GM21526 (cell line): ENCODE data around the gene ARHGEF2.
A peak's percentile ranks its signal among the peaks of the same experiment; 100 is the strongest.

Experiments used
- ATAC-seq: cut with Tn5 transposase; IDR thresholded peaks from one replicate; pipeline ENCODE4 v1.9.1; 2021; ENCODE audit warnings: moderate library complexity; ENCODE audit not compliant: unreplicated experiment, low FRiP score

The ARHGEF2 gene

GRCh38 chr1:155913969-155914757, 64.2 kb downstream of the ARHGEF2 start:
- ATAC-seq = no peak

DNA sequence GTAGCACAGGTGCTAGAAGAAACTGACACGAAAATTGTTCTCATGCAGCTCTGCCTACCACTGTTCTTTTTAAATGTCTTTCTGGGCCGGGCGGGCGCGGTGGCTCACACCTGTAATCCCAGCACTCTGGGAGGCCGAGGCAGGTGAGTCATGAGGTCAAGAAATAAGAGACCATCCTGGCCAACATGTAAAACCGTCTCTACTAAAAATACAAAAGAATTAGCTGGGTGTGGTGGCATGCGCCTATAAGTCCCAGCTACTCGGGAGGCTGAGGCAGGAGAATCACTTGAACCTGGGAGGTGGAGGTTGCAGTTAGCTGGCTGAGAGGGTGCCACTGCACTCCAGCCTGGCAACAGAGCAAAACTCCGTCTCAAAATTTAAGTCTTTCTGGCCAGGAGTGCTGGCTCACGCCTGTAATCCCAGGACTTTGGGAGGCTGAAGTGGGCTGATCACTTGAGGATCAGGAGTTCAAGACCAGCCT, 66.3 kb downstream of the ARHGEF2 start:
- no peak for ATAC-seq

- peak; percentile 81 for ATAC-seq
These were observed 66.9 kb downstream of the ARHGEF2 start, which contains the start of gene RIT1 for GRCh38 chr1:155911156-155912055. TSS of gene RIT1 (minus strand) at chr1:155911349. CDS start at chr1:155910761, 588 bp downstream.

- no peak for ATAC-seq
These were observed 67.7 kb downstream of the ARHGEF2 start for GRCh38 chr1:155910621-155911121.

GRCh38 chr1:155909894-155910293, 68.5 kb downstream of the ARHGEF2 start:
- ATAC-seq = no peak

DNA sequence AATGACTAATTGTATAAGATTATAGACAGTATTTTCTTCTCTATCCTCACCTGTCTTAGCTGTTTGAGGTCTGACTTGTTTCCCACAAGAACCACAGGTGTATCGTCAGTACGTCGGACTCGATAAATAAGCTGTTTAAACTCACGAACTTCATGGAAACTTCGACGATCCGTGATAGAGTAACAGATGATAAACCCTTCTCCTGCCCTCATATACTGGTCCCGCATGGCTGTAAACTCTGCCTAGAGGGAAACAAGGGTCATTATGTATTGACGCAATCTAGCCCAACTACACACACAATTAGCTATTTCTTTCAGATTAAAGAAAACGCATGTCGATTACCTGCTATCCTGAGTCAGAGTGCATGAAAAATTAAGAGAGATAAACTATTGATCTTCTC, 74.1 kb downstream of the ARHGEF2 start:
- ATAC-seq = no peak

GRCh38 chr1:155900161-155900560, 78.2 kb downstream of the ARHGEF2 start:
- no peak for ATAC-seq

DNA sequence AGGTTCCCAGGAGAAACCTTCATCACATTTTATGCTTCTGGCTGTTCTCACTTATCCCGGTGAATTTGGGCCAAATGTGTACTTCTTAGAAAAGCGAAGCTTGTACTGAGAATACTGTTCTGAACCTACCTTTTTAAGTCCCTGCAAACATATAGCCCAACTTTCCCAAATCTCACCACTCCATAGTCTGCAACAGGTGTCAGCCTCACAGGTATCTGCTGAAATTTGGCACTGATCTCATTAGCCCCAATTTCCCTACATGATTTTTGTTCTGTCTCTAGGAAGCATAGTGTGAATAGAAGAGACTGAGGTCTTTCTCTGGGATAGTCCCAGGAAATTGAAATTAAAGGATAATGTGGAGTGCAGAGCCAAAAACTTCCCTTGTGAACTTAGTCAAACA, 78.7 kb downstream of the ARHGEF2 start:
- ATAC-seq = no peak

- no peak for ATAC-seq
These were observed 79.5 kb downstream of the ARHGEF2 start for GRCh38 chr1:155898888-155899287.

GRCh38 chr1:155897746-155898145, 80.6 kb downstream of the ARHGEF2 start:
- ATAC-seq = no peak
